ENCODE results near the gene ADO. TPM values are rescaled to one million over a fixed set of nuclear protein-coding genes. Genes with fewer than 3 reads are reported as not detected.

ADO gene
- total and polyA plus RNA-seq, 3 donors from 2014 or later = 65.9 to 93.9 (median 87.8) TPM

- Histone ChIP-seq H3K27ac (peak overlapping the region; percentile 97 to 98), H3K4me1 (peaks cover 11% of the 10 kb centered on the region), H3K36me3 (ENCODE audit: low read depth, missing control alignments) (no peaks in the 10 kb centered on the region), H3K4me3 (peak overlapping the region; percentile 85 to 86), H3K9me3 (no peaks in the 10 kb centered on the region), H3K27me3 (no peaks in the 10 kb centered on the region)
- TF ChIP-seq POLR2A (IDR thresholded peaks at IDR 0.05) (no peak), CTCF (IDR thresholded peaks at IDR 0.05) (no peak)
- 5 to 17% methylated on average over 1 of the region's 1 CpG for WGBS, 2 donors
- intact Hi-C loops (cut with DNase I; ENCODE audit: low total_unique reads) = no loop called here
- DNase-seq = no peak
These were observed 1.7 kb downstream of the ADO start for GRCh38 chr10:62806251-62806650.

GRCh38 chr10:62810156-62810902 lies 5.8 kb downstream of the ADO start:
- no peak for DNase-seq
- H3K4me1 ChIP-seq = peaks cover 14% of the 10 kb centered on the region
- H3K36me3 ChIP-seq (ENCODE audit: low read depth, missing control alignments) = no peaks in the 10 kb centered on the region
- 79 to 87% methylated on average over 8 of the region's 8 CpGs for WGBS, 2 donors
- TF ChIP-seq POLR2A (IDR thresholded peaks at IDR 0.05) = no peak
- intact Hi-C loops (cut with DNase I; ENCODE audit: low total_unique reads) = loop anchor here (10.0 kb wide), 1 partner anchor 324 kb away; the partner anchor contains the start of gene NRBF2
- H3K4me3 ChIP-seq = no peak overlapping the region
- no peaks in the 10 kb centered on the region for H3K27me3 ChIP-seq
- no peak overlapping the region for H3K27ac ChIP-seq
- H3K9me3 ChIP-seq = no peaks in the 10 kb centered on the region

GRCh38 chr10:62811159-62811875 lies 6.8 kb downstream of the ADO start:
- intact Hi-C loops (cut with DNase I; ENCODE audit: low total_unique reads) = loop anchor here (10.0 kb wide), 1 partner anchor 323 kb away; the partner anchor contains the start of gene NRBF2
- 88 to 90% methylated on average over 10 of the region's 10 CpGs for WGBS, 2 donors
- no peaks in the 10 kb centered on the region for H3K9me3 ChIP-seq
- no peak for DNase-seq
- H3K27ac ChIP-seq = no peak overlapping the region
- no peaks in the 10 kb centered on the region for H3K36me3 ChIP-seq (ENCODE audit: low read depth, missing control alignments)
- peaks cover 14% of the 10 kb centered on the region for H3K4me1 ChIP-seq
- no peak for TF ChIP-seq CTCF (IDR thresholded peaks at IDR 0.05)
- TF ChIP-seq POLR2A (IDR thresholded peaks at IDR 0.05) = no peak
- H3K27me3 ChIP-seq = no peaks in the 10 kb centered on the region
- H3K4me3 ChIP-seq = no peak overlapping the region

- no peaks in the 10 kb centered on the region for H3K9me3 ChIP-seq
- no peak overlapping the region for H3K27ac ChIP-seq
- TF ChIP-seq CTCF (IDR thresholded peaks at IDR 0.05) (no peak), POLR2A (IDR thresholded peaks at IDR 0.05) (no peak)
- 66 to 70% methylated on average over 10 to 13 of the region's 13 CpGs for WGBS, 2 donors
- no peak overlapping the region for H3K4me3 ChIP-seq
- no peaks in the 10 kb centered on the region for H3K36me3 ChIP-seq (ENCODE audit: low read depth, missing control alignments)
- no peaks in the 10 kb centered on the region for H3K27me3 ChIP-seq
- peaks cover 3% of the 10 kb centered on the region for H3K4me1 ChIP-seq
- no peak for DNase-seq
- intact Hi-C loops (cut with DNase I; ENCODE audit: low total_unique reads) = loop anchor here (10.0 kb wide), 1 partner anchor 322 kb away; the partner anchor contains the start of gene NRBF2
These were observed 8.3 kb downstream of the ADO start for GRCh38 chr10:62812672-62813439.

GRCh38 chr10:62813453-62813852 lies 8.9 kb downstream of the ADO start:
- no peak overlapping the region for H3K27ac ChIP-seq

More at GRCh38 chr10:62813453-62813852, 8.9 kb downstream of the ADO start:
- Histone ChIP-seq H3K4me3 (no peak overlapping the region), H3K9me3 (no peaks in the 10 kb centered on the region), H3K27me3 (no peaks in the 10 kb centered on the region), H3K4me1 (peaks cover 7% of the 10 kb centered on the region), H3K36me3 (ENCODE audit: low read depth, missing control alignments) (no peaks in the 10 kb centered on the region)
- WGBS, 2 donors = 58 to 73% methylated on average over 6 to 27 of the region's 27 CpGs
- intact Hi-C loops (cut with DNase I; ENCODE audit: low total_unique reads) = loop anchor here (10.0 kb wide), 1 partner anchor 321 kb away; the partner anchor contains the start of gene NRBF2
- TF ChIP-seq POLR2A (IDR thresholded peaks at IDR 0.05) (no peak), CTCF (IDR thresholded peaks at IDR 0.05) (no peak)
- no peak for DNase-seq

Measured in testis (tissue), 3 donors.